Fibroblast of skin of scalp (primary cell): ENCODE results near the gene HERC2.
"Not testable (repeated sequence)": the region's sequence is repeated elsewhere in the genome, so short reads cannot be mapped to it uniquely, and the experiment has no call there.

ENCODE experiments used
- DNase-seq: peaks from one replicate; pipeline ENCODE4 v3.0.0-alpha.2; 2013

HERC2 gene

DNA sequence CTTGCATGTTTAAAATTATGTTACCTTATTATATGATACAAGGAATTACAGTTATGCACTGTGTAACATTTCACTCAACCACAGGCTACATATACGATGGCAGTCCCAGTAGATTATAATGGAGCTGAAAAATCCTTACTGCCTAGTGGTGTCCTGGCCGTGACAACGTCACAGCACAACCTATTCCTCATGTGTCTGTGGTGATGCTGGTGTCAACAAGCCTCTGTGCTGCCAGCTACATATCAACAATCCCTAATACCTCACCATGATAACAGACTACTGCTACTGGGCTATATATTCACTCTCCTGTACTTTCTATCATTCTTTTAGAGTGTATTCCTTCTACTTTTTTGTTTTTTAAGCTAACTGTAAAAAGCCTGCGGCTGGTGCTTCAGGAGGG lies 142.7 kb downstream of the HERC2 start:
- no peak for DNase-seq

DNA sequence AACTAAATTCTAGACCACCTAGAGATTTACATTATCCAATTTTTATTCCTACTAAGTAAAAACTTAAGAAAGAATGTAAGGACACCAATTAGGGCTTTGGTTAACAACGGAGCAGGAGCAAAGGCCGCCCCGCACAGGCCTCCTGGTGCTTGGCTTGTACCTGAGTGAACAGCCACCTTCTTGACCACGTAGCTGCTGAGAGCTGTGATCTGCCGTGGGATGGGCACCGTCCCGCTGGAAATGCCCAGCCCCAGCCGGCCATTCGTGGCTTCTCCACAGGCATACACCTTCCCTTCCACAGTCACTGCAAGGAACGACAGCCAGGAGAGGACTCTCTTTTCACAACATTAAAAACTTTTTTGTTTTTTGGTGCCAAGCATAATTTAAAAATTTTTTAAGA lies 143.3 kb downstream of the HERC2 start:
- DNase-seq = no peak

DNA sequence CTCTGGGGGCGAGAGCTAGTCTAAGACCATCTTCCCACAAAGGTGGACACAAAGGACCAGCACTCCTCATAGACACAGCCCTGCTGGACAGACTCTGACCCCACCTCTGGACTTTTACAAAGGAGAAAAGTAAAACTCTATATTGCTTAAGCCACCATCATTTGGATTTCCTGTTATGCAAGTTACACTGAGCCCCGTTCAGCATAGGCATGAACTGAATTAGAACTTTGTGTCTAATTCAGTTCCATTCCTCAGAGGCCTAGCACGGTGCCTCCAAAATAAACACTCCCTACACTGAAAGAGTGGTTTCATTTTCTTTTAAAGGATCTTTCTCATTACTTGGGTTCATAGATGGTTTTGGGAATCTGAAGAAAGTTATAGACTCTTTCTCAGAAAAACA lies 143.7 kb downstream of the HERC2 start:
- no peak for DNase-seq

DNA sequence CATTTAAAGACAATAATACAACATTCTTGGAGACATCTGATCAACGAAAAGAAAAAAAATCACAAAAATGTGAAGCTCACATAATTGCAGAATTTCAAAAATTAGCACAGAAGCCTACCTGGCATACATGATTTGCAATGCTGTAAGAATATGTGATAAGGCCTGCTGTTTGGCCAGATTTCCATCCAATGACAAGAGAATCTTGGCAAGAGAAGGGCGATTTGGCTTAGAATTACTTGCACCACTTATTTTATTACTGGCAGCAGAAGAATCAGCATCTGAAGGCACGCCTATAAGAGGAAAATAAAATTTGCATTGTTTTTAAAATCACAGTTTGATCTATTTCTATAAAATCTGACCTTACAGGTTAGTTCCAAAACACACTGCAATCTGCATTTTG lies 152.6 kb downstream of the HERC2 start:
- no peak for DNase-seq

DNA sequence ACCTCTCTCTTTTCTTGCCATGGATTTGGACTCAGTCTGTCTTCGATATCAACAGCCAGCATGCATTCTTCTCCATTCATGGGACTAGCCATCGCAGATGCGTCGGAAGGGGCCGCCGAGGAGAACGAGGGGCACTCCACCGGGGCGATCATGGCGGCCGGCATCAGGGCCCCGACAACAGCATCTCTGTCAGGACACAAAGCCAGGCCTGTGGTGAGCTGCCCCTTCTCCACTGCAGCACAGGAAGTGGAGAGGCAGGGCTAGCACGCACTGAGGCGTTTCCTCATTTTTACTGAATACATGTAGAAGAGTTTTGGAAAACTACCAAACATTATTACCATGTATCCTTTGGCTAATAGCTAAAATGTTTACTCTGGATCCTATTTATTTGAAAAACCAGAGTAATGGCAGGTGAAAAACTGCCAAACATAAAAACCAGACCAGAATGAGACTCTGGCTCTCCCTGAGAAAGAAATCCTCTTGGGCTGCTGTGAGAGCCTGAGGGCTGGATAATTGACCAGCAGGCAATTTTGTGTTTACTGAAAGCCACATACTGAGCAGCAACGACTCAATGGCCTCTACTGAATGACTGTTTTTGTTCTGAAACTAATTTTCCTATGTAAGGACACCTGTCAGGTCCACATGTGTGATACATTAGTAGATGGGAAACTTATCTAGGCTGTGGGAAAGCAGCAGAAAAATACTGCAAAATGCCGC lies 153.4 kb downstream of the HERC2 start:
- not testable (repeated sequence) for DNase-seq

DNA sequence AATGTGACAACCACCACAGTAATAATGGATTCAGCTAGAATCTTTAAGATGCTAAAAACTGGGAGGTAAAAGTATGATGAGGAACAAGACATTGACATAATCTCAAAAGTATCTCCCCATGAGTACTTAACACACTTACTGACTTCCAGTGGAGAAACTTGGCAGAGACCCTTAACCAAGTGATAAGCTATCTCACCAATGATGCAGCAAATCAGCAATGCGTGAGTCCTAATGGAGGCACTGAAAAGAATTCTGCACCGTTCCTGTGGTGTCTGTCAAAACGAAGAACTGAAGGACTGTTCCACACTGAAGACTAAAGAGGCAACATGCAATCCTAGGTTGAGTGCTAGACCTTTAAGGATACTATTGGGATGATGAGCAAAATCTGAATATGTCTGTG lies 154.9 kb downstream of the HERC2 start:
- DNase-seq = no peak

DNA sequence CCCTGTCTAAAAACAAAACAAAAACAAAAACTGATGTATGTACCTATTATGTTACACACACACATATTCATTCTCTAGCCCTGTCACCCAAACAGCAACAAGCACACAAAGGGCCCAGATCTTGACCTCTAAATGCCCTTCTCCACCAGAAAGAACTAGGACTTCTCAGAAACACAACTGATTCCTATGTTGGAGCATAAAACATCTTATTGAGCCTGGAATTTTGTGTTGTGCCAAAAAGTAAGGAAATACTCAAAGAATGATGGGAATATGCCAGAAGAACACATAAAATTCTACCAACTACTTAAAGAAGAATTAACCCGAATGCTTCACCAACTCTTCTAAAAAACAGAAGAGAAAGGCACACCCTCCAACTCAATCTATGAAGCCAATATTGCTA lies 156.2 kb downstream of the HERC2 start:
- no peak for DNase-seq

DNA sequence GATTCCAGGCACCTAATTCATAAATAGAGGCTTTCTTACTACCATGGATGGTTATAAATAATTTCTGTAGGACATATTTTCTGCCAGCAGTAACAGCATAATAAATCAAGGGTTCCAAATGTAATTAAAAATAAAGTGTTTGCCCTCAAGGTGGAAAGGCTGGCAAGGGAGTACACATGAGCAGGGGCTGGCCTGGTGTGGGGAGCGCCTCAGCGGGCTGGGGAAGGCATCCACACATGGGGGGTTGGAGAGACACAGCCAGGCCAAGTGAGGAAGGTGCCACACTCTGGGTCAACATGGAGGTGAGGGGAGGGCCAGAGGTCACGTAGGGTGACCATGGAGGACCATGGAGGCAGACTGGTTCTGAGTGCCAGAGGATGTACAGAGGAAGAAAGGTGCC lies 157.1 kb downstream of the HERC2 start:
- no peak for DNase-seq

DNA sequence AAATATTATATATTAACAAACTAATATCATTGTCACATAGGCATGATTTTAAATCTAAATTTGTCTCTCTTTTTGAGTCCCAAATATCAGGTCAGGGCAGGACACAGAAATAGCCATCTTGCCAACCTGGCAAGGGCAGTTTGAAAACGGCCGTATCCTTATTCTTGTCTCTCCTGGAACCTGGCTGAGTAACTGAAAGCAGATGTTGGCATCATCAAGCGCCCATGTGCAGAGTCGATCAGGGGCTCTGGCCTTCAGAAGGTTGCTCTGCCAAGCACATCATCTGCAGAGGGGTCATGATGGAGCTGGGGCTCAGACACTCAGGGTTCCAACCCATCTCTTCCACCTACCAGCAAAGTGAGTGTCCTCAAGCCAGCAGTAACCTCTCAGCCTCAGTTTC lies 167.7 kb downstream of the HERC2 start:
- no peak for DNase-seq

DNA sequence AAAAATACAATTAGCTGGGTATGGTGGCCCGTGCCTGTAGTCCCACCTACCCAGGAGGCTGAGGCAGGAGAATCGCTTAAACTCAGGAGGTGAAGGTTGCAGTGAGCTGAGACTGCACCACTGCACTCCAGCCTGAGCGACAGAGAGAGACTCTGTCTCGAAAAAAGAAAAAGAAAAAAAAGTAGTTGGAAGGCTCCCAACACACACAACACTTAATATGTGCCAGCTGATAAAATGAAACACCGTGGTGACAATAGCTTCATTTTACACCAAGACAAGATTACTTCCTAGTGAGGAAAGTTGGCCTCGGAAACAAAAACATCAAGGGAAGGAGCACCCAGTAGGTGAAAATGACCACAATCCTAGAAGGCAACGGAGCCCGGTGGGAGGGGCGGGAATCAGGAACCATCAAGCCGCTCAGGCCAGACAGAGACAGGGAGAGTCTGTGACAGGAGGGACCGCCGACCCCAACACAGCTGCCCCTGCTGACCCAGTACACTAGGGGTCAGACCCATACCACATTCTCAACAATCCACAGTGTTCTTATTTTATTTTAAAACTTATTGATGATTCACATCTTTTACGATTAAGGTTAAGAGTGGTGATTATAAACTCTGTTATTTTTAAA lies 168.4 kb downstream of the HERC2 start:
- DNase-seq = peak; percentile 18

DNA sequence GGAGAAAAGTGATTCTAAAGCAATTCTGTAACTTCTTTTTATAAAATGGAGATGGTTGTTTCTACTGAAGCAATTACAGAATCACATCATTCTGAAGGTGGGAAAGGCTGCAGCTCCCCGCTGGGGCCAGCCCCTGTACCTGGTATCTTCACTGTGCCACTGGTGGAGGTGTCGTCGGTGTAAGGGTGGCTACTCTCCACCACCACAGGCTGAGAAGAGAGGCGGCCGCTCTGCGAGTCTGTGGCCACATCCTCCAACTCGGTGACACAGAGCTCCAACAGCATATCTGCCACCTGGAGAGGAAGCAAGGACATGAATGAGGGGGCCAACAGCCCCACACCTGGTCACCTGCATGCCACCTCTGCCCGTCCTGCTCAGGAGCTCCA lies 169.4 kb downstream of the HERC2 start:
- DNase-seq = not testable (repeated sequence)

DNA sequence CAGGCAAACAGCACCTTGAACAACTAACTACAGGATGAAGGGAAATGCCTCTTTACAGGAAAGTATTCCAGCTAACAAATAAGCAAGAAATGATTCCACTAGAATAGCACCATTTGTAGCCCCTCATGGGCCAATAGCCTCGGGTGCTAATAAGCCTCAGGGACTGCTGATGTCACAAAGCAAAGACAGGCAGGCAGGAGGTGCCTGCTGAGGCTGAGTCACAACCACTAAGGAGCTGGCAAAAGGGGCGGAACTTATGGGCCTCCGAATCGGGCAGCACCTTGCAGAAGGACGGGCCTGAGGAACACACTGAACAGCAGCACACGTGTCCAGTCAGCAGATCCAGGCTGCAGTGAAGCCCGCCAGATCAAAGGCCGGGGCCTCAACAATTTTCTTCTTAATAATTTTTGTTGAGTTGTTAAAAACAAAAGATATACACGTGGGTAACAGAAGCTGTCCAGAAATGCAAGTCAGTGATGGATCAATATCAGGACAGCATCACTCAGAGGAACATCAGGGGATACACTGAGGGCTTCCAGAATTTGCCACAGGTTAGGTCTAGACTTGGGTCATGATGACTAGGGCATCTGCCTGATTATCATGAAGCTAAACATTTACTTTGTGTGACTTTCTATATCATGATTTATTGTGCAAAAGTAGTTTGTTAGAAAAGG lies 170.0 kb downstream of the HERC2 start:
- peak; percentile 21 for DNase-seq

DNA sequence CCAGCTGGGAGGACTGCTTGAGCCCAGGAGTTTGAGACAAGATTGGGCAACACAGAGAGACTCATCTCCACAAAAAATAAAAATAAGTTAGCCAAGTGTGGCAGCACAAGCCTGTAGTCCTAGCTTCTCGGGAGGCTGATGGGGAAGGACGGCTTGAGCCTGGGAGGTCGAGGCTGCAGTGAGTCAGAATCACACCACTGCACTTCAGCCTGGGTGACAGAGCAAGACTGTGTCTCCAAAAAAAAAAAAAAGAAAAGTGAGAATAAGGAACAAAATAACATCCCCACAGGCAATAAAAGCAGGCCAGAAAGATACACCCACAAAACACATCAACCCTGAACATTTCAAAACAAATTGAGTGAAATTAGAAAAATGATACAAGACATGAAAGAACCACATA lies 174.2 kb downstream of the HERC2 start:
- no peak for DNase-seq

DNA sequence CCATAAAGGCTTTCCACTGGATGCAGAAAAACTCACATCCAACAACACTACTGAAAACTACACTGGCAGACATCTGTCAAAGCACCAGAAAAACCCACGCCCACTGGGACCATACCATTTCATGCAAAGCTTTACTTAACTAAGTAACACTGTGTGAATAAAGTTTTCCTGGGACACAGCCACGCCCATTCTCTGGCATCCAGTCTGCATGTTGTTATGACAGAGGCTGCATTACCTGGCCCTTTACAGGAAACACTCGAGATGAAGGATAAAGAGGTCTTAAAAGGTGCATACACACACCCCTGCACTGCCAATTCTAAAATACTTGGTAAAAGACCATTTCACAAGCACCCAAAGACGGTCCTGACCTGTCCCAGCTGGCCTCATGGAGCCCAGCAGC lies 176.6 kb downstream of the HERC2 start:
- not testable (repeated sequence) for DNase-seq

DNA sequence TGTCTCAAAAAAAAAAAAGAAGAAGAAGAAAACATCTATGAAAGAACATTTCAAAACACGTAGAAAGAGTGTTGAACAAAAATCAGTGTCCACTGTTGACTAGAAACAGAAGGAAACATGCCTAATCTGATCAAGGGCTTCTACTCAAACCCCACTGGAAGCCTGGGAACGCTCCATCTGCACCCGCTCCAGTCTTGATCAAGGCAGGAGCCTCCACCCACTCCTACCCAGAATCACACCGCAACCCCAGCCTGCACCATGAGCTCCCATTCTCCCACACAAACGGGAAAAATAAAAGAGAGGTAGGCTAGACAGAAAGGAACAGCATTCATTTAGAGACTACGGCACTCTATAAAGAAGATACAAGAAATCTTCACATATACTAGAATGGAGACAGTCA lies 181.9 kb downstream of the HERC2 start:
- DNase-seq = no peak

DNA sequence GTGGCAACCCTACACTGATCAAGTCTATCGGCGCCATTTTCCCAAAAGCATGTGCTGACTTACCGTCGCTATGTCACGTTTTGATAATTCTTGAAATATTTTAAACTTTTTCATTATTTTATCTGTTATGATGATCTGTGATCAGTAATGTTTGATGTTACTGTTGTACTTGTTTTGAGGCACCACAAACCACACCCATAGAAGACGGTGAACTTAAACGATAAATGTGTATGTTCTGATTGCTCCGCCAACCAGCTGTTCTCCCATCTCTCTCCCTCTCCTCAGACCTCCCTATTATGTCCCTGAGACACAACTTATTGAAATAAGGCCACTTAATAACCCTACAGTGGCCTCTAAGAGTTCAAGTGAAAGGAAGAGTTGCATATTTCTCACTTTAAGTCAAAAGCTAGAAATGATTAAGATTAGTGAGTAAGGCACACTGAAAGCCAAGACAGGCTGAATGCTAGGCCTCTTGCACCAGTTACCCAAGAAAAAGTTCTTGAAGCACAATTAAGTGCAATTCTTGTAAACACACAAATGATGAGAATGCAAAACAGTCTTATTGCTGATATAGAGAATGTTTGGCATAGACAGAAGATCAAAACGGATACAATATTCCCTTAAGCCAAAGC lies 184.5 kb downstream of the HERC2 start:
- DNase-seq = not testable (repeated sequence)

DNA sequence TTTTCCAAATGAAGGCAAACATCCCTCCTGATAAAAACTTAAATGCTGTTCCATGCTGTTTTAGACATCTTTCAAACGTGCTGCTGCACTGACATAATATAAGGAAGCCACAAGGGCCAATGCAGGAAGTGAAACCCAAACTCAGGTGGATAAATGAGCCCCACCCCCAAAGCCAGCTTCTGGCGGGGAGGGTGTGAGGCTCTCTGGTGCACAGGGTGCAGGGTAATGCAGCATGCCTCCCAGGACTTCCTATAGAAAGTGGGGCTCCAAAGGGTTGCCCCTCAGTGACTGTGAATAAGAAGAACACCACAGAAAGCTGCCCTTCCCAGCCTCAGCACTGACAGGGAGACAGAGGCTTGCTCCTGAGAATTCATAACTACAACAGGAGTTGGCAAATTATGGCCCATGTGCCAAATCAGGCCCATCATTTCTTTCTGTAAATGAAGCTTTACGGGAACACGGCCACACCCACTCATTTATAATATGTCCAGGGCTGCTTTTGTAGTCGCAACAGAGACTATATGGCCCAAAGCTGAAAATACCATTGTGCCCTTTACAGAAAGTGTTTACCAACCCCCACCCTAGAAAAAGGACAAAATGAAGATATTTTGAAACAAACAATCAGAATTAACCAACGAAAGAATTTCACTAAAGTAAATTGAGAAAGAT lies 185.6 kb downstream of the HERC2 start:
- not testable (repeated sequence) for DNase-seq

DNA sequence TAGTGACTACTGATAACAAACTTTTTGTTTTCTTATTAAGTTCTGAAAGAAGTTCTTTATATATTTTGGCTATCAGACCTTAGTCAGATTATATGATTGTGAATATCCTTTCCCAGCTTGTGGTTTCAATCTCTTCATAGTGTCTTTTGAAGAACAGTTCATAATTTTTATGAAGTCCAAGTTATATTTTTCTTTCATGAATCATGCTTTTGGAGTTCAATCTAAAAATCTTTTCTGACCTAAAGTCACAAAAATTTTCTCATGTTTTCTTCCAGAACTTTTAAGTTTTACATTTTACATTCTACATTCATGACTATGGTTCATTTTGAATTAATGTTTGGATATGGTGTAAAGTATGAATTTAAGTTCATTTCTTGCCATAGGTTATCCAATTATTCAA lies 188.7 kb downstream of the HERC2 start:
- peak; percentile 57 for DNase-seq

DNA sequence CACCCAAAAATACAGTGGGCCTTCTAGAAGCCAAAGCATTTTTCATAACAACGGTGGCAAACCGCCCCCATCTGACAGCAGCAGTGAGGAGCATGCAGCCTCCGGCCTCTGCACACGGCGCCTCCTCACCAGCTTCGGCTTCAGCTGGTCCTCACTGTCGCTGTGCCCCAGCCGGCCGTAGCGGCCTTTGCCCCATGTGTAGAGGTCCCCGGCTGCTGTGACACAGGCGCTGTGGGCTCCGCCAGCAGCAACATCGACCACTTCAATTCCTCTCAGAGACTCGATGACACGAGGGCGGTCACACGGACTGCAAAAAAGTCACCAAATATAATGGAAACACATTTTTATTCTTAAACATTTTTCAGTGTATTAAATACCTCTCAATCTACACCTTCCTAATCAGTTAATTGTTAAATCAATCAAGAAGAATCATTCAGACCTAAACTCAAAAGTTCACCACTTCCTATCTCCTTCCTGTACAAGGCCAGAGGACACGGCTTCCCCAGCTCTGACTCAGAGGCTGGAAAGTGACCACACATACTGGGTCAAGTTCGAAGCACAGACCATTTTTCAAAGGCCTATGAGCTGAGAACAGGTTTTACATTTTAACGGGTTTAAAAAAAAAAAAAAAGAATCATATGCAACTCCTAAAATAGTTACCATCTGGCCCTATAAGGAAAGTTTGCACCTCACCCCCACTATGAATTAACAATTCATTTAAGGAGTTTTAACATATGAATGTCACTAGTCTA lies 189.3 kb downstream of the HERC2 start:
- DNase-seq = peak; percentile 44

DNA sequence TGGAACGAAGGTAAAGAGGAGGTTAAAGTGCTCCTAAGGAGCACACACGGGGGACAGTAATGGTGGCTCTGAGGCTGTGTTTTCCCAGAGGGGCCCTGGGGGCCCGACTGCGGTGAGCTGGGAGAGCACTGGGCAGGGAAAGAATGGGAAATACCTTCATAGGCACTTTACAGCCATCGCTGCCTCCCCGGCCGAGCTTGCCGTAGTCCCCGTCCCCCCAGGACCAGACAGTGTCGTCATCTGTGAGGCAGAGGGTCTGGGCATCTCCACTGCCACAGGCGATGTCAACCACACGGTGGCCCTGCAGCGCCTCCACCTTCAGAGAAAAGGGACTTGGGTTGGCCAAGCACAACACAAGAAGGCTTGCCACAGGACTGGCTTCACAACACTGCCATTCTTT lies 190.0 kb downstream of the HERC2 start:
- no peak for DNase-seq

DNA sequence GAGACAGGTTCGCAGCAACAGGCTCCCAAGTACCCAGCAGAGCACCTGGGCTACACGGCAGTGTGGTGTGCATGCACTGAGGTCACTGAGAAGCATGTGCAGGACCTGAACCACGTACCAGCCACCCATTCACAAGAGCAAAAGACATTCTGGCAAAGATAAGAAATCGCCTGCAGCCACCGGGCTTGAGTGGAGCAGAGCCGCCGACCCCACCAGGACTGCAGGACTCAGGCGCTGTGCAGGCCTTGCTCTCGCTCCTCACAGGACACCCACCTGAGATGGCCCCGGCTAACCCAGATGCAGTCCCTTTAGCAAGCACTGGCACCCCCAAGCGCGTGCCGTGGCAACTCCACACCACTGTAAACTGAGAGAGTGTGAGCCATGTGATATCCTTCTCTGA lies 190.6 kb downstream of the HERC2 start:
- no peak for DNase-seq

DNA sequence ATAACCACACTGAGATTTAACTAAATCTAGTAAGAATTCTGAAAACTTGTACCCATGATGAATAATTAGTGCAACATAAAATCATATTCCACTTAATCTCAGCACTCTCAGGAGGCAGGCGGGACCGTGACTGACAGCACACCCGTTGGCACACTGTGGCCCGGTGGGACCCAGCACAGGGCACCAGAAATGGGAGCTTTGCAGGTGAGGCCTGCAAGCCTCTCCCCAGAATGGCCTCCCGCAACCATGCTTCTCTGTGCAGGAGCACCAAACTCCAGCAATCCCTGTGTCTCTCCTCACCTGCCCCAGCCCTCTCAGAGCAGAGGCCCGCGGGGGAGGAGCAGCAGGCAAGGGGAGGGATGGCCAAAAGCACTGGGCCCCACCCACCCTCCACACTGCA lies 191.3 kb downstream of the HERC2 start:
- DNase-seq = no peak
